ENCODE data around the gene OR52B2.

DNA sequence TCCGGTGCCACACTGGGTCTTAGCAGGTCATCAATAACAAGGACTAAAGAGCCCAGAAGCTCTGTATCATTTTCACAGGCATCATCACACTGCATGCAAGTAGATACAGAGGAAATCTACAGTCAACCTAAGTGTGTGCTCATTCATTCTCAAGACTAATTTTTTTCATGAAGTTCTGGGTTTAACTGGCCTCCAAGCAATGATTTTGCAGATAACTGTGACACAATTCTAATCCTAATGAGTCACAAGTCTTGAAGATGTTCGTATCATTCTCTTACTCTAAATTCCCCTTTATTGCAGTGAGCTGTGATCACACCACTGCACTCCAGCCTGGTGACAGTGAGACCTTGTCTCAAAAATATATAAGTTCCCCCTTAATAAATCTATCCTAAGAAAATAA lies 31.4 kb upstream of the OR52B2 start:
- TF ChIP-seq, protein P1, sequence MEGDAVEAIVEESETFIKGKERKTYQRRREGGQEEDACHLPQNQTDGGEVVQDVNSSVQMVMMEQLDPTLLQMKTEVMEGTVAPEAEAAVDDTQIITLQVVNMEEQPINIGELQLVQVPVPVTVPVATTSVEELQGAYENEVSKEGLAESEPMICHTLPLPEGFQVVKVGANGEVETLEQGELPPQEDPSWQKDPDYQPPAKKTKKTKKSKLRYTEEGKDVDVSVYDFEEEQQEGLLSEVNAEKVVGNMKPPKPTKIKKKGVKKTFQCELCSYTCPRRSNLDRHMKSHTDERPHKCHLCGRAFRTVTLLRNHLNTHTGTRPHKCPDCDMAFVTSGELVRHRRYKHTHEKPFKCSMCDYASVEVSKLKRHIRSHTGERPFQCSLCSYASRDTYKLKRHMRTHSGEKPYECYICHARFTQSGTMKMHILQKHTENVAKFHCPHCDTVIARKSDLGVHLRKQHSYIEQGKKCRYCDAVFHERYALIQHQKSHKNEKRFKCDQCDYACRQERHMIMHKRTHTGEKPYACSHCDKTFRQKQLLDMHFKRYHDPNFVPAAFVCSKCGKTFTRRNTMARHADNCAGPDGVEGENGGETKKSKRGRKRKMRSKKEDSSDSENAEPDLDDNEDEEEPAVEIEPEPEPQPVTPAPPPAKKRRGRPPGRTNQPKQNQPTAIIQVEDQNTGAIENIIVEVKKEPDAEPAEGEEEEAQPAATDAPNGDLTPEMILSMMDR (IDR thresholded peaks at IDR 0.05; ENCODE audit: low read depth, low read length, poor library complexity, severe bottlenecking) = no peak
- no peak for TF ChIP-seq EZH2phosphoT487 (IDR thresholded peaks at IDR 0.05; ENCODE audit: borderline replicate concordance, low read length)
